CD8-positive, alpha-beta memory T cell (primary cell): ENCODE results near the gene MYOC. TPM values are rescaled to one million over a fixed set of nuclear protein-coding genes. Genes with fewer than 3 reads are reported as not detected.

Source experiments
- CTCF ChIA-PET: fragments of 350-600 bp; sonication (Branson Sonifier 250); formaldehyde crosslinking; loops from one replicate; lab custom pipeline; 2021; ENCODE audit warnings: antibody characterized with exemption; lab: Charles Lee
- POLR2A ChIA-PET: fragments of 350-600 bp; sonication (Branson Sonifier 250); formaldehyde crosslinking; loops from one replicate; lab custom pipeline; 2021; ENCODE audit warnings: antibody characterized with exemption; lab: Charles Lee
- DNase-seq, 5 donors: peaks; one replicate each; pipeline versions ENCODE4 v3.0.0 to v3.0.0-alpha.2; 2020 to 2022; ENCODE audit warnings: mixed read lengths in 1 of 5
- H3K27ac ChIP-seq: one replicate; pipeline ENCODE4 v1.7.0; 2013; ENCODE audit warnings: low read depth, mild to moderate bottlenecking, low read length, moderate library complexity
- H3K27me3 ChIP-seq: 2 replicates; pipeline ENCODE4 v1.7.0; 2013; ENCODE audit warnings: low read length, mild to moderate bottlenecking; ENCODE audit not compliant: insufficient read depth, poor library complexity, severe bottlenecking
- H3K36me3 ChIP-seq: 2 replicates; pipeline ENCODE4 v1.7.0; 2013; ENCODE audit warnings: mild to moderate bottlenecking, low read length, moderate library complexity; ENCODE audit not compliant: insufficient read depth
- H3K4me1 ChIP-seq: 2 replicates; pipeline ENCODE4 v1.7.0; 2013; ENCODE audit warnings: mild to moderate bottlenecking, low read length, moderate library complexity; ENCODE audit not compliant: insufficient read depth
- H3K4me3 ChIP-seq: 2 replicates; pipeline ENCODE4 v1.7.0; 2013; ENCODE audit warnings: mild to moderate bottlenecking, low read length
- H3K9me3 ChIP-seq: 2 replicates; pipeline ENCODE4 v1.7.0; 2013; ENCODE audit warnings: mild to moderate bottlenecking, low read length
- H3K27ac Mint-ChIP-seq, 8 donors: one replicate each; pipeline ENCODE4 v1.8.0; 2020 to 2021; ENCODE audit warnings: mixed read lengths in 8 of 8, mild to moderate bottlenecking in 6 of 8, inconsistent platforms in 3 of 8, moderate library complexity in 3 of 8
- H3K27me3 Mint-ChIP-seq, 2 donors: one replicate each; pipeline ENCODE4 v1.8.0; 2020 to 2021; ENCODE audit warnings: mixed read lengths in 2 of 2, mild to moderate bottlenecking in 1 of 2, moderate library complexity in 1 of 2
- H3K36me3 Mint-ChIP-seq, 3 donors: one replicate each; pipeline ENCODE4 v1.8.0; 2020 to 2021; ENCODE audit warnings: mixed read lengths in 3 of 3, inconsistent platforms in 1 of 3, mild to moderate bottlenecking in 1 of 3
- H3K4me1 Mint-ChIP-seq, 3 donors: one replicate each; pipeline ENCODE4 v1.8.0; 2020 to 2021; ENCODE audit warnings: mixed read lengths in 3 of 3, inconsistent platforms in 1 of 3, mild to moderate bottlenecking in 1 of 3
- H3K4me3 Mint-ChIP-seq, 7 donors: one replicate each; pipeline ENCODE4 v1.8.0; 2020 to 2021; ENCODE audit warnings: mixed read lengths in 7 of 7, mild to moderate bottlenecking in 6 of 7, moderate library complexity in 4 of 7, inconsistent platforms in 2 of 7
- H3K9me3 Mint-ChIP-seq, 5 donors: one replicate each; pipeline ENCODE4 v1.8.0; 2020 to 2022; ENCODE audit warnings: mixed read lengths in 5 of 5, mild to moderate bottlenecking in 3 of 5, moderate library complexity in 2 of 5, inconsistent platforms in 1 of 5
- polyA plus RNA-seq: library from polyadenylated mRNA; unstranded; fragments of 300-500 nt; fragmentation: Illumina TruSeq; gene quantifications from one replicate; pipeline ENCODE4 v1.2.3, GENCODE V29; 2021
- total RNA-seq, 2 experiments: library from RNA; stranded (reverse); gene quantifications; one replicate each; pipeline ENCODE4 v1.2.3, GENCODE V29; 2021

MYOC gene
- total and polyA plus RNA-seq, 3 experiments from 2014 or later: not detected

DNA sequence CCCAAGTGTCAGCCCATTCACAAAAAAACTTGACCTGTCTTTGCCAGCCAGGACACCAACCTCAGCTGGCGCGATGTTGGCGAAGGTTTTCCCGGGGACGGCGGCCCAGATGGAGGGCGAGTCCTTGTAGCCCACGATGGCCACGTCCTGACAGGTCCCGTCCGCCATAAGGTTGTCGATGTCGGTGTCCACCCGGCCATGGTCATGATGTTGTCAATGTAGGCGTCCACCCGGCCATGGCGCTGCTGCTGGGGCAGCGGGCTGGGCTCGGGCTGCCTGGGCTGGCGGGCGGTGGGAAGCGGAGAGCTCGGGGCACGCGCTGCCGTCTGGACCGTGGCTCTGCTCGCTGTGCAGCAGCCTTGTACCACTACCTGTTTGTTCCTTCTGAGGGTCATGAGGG, 18.3 kb upstream of the MYOC start:
- ChIA-PET CTCF (no interaction called here), POLR2A (interaction anchor here (0.7 kb wide), 1 partner anchor 71 kb away, joined by 3 read pairs; the partner anchor contains the start of gene VAMP4)
- H3K4me1 ChIP-seq: no peaks in the 10 kb centered on the region
- Mint-ChIP-seq H3K27me3 (peaks cover 7 to 32% of the 10 kb centered on the region in 2 donors), H3K36me3 (no peaks in the 10 kb centered on the region), H3K4me3 (no peak overlapping the region), H3K4me1 (no peaks in the 10 kb centered on the region), H3K9me3 (no peaks in the 10 kb centered on the region), H3K27ac (no peak overlapping the region)
- H3K9me3 ChIP-seq: no peaks in the 10 kb centered on the region
- H3K36me3 ChIP-seq: no peaks in the 10 kb centered on the region
- no peak overlapping the region for H3K27ac ChIP-seq
- no peaks in the 10 kb centered on the region for H3K27me3 ChIP-seq
- no peak overlapping the region for H3K4me3 ChIP-seq
- no peak for DNase-seq

DNA sequence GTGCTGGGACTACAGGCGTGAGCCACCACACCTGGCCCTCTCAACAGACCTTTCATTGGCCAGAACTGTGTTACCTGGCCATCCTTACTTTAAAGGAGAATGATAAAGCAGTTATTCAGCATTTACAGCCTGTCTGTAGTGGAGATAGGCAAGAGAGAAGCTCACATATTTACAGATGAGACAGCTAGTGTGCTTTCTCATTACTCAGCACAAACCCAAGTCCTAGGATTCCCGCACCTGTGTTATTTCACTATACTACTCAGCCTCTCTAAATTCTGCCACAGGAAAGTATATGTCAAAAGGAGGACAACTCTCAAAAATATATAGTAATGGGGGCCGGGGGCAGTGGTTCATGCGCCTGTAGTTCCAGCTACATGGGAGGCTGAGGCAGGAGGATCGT, 15.9 kb upstream of the MYOC start:
- DNase-seq: no peak
- Histone ChIP-seq H3K36me3 (no peaks in the 10 kb centered on the region), H3K4me3 (no peak overlapping the region), H3K27me3 (no peaks in the 10 kb centered on the region), H3K4me1 (no peaks in the 10 kb centered on the region), H3K27ac (no peak overlapping the region), H3K9me3 (no peaks in the 10 kb centered on the region)
- Mint-ChIP-seq H3K9me3 (no peaks in the 10 kb centered on the region), H3K36me3 (no peaks in the 10 kb centered on the region), H3K4me1 (no peaks in the 10 kb centered on the region), H3K4me3 (no peak overlapping the region), H3K27ac (no peak overlapping the region), H3K27me3 (peaks cover 5 to 32% of the 10 kb centered on the region in 2 donors)
- ChIA-PET POLR2A (no interaction called here), CTCF (interaction anchor here (0.9 to 2.6 kb wide), 3 partner anchors 10 to 23 kb away, joined by 3 to 7 read pairs (median 4); no protein-coding TSS in a partner anchor)

GRCh38 chr1:171666114-171666769, 13.8 kb upstream of the MYOC start:
- no peak for DNase-seq
- no peaks in the 10 kb centered on the region for H3K27me3 ChIP-seq
- no peak overlapping the region for H3K27ac Mint-ChIP-seq
- ChIA-PET POLR2A (no interaction called here), CTCF (no interaction called here)
- H3K4me1 ChIP-seq: no peaks in the 10 kb centered on the region
- H3K9me3 ChIP-seq: no peaks in the 10 kb centered on the region
- no peaks in the 10 kb centered on the region for H3K36me3 Mint-ChIP-seq
- no peaks in the 10 kb centered on the region for H3K36me3 ChIP-seq
- H3K27me3 Mint-ChIP-seq: peaks cover 7 to 22% of the 10 kb centered on the region in 2 donors
- no peaks in the 10 kb centered on the region for H3K4me1 Mint-ChIP-seq
- H3K27ac ChIP-seq: no peak overlapping the region
- H3K9me3 Mint-ChIP-seq: no peaks in the 10 kb centered on the region
- no peak overlapping the region for H3K4me3 Mint-ChIP-seq
- no peak overlapping the region for H3K4me3 ChIP-seq

GRCh38 chr1:171664976-171665375, 12.5 kb upstream of the MYOC start:
- no peaks in the 10 kb centered on the region for H3K27me3 ChIP-seq
- H3K4me1 Mint-ChIP-seq: no peaks in the 10 kb centered on the region
- DNase-seq: no peak
- no peak overlapping the region for H3K27ac ChIP-seq
- ChIA-PET POLR2A (no interaction called here), CTCF (no interaction called here)
- no peaks in the 10 kb centered on the region for H3K36me3 ChIP-seq
- H3K27me3 Mint-ChIP-seq: peaks cover 7 to 10% of the 10 kb centered on the region in 2 donors
- H3K4me3 Mint-ChIP-seq: no peak overlapping the region
- H3K4me1 ChIP-seq: no peaks in the 10 kb centered on the region
- H3K9me3 Mint-ChIP-seq: no peaks in the 10 kb centered on the region
- H3K36me3 Mint-ChIP-seq: no peaks in the 10 kb centered on the region
- no peak overlapping the region for H3K4me3 ChIP-seq
- no peak overlapping the region for H3K27ac Mint-ChIP-seq
- H3K9me3 ChIP-seq: no peaks in the 10 kb centered on the region

DNA sequence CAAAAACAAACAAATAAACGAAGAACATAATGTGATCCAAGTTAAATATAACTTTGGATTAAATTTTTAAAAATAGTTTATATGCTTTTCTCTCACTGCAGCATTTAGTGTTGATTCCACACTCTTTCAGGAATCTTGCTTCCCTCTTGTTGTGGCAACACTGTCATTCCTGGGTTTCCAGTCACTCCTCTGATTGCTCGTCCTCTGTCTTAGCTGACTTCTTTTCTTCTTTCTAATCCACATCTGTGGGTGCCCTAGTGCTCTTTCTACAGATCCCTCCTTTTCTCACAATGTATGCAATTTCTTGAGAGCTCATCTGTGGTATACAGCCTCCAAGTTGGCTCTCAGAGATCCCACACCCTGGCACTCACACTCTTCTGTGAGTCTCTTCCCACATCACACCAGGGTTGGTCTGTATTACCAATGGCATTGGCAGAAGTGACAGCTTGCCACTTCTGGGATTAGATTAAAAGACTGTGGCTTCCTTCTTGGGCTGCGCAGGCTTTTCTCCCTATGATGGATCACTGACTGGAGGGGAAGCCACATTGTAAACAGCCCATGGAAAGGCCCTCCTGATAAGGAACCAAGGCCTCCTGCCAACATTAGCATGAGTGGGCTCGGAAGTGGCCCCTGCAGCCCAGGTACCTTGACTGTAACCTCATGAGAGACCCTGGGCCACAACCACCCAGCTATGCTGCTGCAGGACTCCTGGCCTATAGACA, 11.5 kb upstream of the MYOC start:
- Mint-ChIP-seq H3K4me3 (no peak overlapping the region), H3K27me3 (peaks cover 7 to 9% of the 10 kb centered on the region in 2 donors), H3K27ac (no peak overlapping the region), H3K36me3 (no peaks in the 10 kb centered on the region), H3K4me1 (no peaks in the 10 kb centered on the region), H3K9me3 (no peaks in the 10 kb centered on the region)
- Histone ChIP-seq H3K4me3 (no peak overlapping the region), H3K9me3 (no peaks in the 10 kb centered on the region), H3K27me3 (no peaks in the 10 kb centered on the region), H3K4me1 (no peaks in the 10 kb centered on the region), H3K27ac (no peak overlapping the region), H3K36me3 (no peaks in the 10 kb centered on the region)
- ChIA-PET CTCF (no interaction called here), POLR2A (no interaction called here)
- no peak for DNase-seq

DNA sequence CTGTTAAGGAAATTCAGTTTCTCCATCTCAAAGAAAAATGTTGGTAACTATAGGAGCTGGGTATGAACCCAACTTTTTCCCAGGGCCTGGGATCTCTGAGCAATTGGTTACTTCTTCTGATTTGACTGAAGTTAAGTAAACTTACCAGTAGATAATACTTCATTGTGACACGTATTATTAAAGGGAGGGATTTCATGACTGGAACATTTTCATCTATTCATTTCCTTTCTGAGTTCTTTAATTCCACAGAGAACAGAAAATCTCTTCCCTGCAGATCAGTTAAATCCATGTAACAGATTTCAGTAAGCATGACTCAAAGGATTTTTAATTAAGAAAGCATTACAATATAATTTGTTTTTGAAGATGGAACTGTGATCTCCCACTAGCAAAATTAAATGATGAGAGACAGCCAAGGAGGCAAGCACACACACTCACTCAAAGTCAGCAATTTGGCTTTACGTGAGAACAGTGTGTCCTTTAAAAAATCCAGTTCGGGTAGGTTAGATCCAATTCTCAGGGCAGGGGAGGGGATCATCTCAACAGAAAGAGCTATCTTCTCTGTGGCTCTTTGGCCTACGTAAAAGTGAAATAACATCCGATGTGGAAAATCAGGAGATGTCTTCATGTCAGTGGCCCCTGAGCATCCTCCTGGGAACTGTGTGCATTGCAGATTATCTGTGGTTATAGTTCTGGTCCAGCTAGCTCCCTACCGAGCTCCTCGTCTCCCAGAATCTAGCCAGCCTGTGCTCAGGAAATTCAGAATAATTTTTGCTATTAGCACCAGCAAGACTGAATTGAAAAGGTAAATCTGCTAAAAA, 10.8 kb upstream of the MYOC start:
- ChIA-PET POLR2A (no interaction called here), CTCF (no interaction called here)
- H3K36me3 Mint-ChIP-seq: no peaks in the 10 kb centered on the region
- H3K27ac Mint-ChIP-seq: no peak overlapping the region
- Histone ChIP-seq H3K4me3 (no peak overlapping the region), H3K27me3 (no peaks in the 10 kb centered on the region), H3K27ac (no peak overlapping the region), H3K9me3 (no peaks in the 10 kb centered on the region), H3K4me1 (no peaks in the 10 kb centered on the region), H3K36me3 (no peaks in the 10 kb centered on the region)
- H3K4me1 Mint-ChIP-seq: no peaks in the 10 kb centered on the region
- H3K9me3 Mint-ChIP-seq: no peaks in the 10 kb centered on the region
- H3K27me3 Mint-ChIP-seq: peaks cover 3 to 9% of the 10 kb centered on the region in 2 donors
- no peak overlapping the region for H3K4me3 Mint-ChIP-seq
- no peak for DNase-seq

- H3K4me3 Mint-ChIP-seq: no peak overlapping the region
- POLR2A ChIA-PET: interaction anchor here (0.5 kb wide), 1 partner anchor 482 kb away, joined by 4 read pairs; no protein-coding TSS in a partner anchor
- no peaks in the 10 kb centered on the region for H3K36me3 ChIP-seq
These were observed 8.7 kb upstream of the MYOC start for GRCh38 chr1:171661076-171661650.

More at GRCh38 chr1:171661076-171661650, 8.7 kb upstream of the MYOC start:
- CTCF ChIA-PET: interaction anchor here (1.5 kb wide), 1 partner anchor 16 kb away, joined by 5 read pairs; no protein-coding TSS in a partner anchor
- Mint-ChIP-seq H3K27me3 (peaks cover 4 to 13% of the 10 kb centered on the region in 2 donors), H3K4me1 (no peaks in the 10 kb centered on the region), H3K9me3 (no peaks in the 10 kb centered on the region), H3K36me3 (no peaks in the 10 kb centered on the region), H3K27ac (peak overlapping the region in 1 of 8 donors; percentile 21)
- no peak overlapping the region for H3K4me3 ChIP-seq
- no peak for DNase-seq
- H3K9me3 ChIP-seq: no peaks in the 10 kb centered on the region
- H3K4me1 ChIP-seq: no peaks in the 10 kb centered on the region
- H3K27me3 ChIP-seq: no peaks in the 10 kb centered on the region
- H3K27ac ChIP-seq: no peak overlapping the region
